GM12801 (cell line): Measurements from ENCODE around the gene SLC23A2.

Experiments used
- TF ChIP-seq, protein P1 (sequence below): IDR thresholded peaks from one replicate; pipeline ENCODE4 v1.5.1; 2011; ENCODE audit warnings: control low read depth; ENCODE audit not compliant: insufficient read length; ENCODE audit errors: extremely low read depth

SLC23A2 gene

DNA sequence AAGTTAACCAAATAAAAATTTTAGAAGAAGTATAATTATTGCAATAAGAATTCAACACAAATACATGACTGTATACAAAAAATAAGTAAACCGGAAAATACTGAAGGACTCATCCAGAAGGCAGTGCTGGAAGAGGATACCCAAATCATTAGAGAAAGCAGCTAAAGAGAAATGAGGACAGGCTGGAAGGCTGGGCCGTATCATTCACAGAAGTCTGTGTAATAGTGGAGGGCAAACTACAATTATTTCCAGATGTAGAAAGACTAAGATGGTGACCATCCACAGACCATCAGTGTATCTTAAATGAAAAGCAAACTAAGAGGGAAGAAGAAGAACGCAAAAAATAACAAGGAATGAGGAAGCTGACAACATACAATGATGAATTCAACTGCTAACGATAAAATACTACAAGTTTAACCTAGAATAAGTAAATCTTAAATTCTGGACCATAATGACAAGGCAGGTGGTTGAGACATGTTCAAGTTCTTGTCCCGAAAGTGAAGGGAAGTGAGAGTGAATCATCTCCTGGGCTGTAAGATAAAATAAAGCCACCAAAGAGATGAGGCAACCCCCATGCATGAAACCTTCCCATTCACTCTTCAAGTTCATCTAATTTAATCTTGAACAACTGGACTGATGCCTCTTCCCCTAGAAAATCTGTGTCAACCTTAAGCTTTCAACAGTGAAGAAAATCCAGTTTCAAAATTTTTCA lies 71.5 kb downstream of the SLC23A2 start:
- TF ChIP-seq, protein P1, sequence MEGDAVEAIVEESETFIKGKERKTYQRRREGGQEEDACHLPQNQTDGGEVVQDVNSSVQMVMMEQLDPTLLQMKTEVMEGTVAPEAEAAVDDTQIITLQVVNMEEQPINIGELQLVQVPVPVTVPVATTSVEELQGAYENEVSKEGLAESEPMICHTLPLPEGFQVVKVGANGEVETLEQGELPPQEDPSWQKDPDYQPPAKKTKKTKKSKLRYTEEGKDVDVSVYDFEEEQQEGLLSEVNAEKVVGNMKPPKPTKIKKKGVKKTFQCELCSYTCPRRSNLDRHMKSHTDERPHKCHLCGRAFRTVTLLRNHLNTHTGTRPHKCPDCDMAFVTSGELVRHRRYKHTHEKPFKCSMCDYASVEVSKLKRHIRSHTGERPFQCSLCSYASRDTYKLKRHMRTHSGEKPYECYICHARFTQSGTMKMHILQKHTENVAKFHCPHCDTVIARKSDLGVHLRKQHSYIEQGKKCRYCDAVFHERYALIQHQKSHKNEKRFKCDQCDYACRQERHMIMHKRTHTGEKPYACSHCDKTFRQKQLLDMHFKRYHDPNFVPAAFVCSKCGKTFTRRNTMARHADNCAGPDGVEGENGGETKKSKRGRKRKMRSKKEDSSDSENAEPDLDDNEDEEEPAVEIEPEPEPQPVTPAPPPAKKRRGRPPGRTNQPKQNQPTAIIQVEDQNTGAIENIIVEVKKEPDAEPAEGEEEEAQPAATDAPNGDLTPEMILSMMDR, result no peak

DNA sequence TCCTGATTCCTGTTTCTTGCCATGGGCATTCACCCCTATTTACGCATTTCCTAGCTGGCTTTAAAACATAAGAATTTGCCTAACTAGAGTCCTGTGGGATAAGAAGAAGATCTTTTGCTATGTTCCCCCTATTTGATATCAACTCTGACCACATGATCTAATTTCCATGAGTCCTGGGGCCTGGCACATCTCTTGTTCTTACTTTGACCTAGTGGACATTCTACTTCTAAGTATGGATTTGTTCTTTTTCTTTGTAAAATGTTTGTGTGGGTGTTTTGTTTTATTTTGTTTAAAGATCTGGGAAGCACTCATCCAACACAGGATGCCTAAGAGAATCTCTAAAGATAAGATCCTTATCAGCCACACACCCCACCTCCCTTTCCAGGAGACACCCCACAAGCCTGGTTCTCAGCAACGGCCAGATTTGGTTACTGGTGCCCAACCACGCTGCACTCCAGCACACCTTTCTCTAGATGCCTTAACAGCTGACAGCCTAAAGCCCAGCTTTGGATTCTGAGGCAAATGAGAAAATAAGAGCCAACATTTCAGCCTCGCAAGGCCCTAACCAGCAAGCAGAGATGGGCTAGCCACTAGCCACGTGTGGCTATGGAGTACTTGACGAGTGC lies 74.7 kb downstream of the SLC23A2 start:
- TF ChIP-seq, protein P1, result no peak

DNA sequence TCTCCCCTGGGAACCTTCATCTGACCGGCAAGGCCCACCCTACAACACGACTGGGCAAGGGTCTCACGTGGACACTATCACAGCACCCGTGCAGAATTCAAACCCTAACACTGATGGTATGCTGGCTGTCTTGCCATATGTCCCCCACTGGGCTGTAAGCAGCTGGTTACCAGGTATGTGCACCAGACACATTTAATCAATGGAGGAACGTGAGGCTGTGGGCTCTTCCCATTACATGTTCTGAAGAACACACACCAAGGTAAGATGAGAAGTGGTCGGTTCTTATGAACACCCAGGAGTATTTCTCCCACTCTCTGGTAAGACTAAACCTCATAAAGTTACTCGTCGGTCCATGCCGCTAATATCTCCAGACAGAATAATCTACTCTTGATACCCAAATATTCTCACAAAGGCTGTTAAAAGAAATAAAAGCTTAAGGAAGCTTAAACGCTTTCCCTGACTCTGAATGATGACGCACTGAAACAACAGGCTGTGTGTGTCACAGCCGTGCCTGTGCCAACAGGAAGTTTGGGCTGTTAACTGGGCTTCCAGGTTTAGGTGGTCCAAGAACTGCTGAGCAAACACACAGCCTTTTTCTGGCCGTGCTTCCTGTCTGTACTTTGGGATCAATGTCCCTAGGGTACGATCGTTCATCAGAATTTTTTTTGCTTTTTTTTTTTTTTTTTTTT lies 75.3 kb downstream of the SLC23A2 start:
- TF ChIP-seq, protein P1, result no peak

DNA sequence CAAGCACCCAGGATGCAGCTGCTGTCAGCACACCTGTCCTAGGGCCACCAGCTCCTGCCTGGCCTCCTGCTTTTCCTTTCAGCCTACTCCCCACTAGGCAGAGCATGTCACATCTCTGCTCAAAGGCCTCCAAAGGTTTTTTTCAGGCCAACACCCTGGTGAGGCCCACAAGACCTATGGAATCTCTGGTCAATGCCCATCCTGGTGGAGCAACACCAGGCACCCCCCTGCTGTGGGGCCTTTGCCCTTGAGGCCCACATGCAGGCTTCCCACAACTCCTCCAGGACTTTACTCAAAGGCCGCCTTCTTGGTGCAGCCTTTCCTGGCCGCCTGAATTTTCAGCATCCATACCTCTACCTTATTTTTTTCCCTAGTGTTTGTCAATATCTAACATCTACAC lies 76.9 kb downstream of the SLC23A2 start:
- TF ChIP-seq, protein P1, result no peak

DNA sequence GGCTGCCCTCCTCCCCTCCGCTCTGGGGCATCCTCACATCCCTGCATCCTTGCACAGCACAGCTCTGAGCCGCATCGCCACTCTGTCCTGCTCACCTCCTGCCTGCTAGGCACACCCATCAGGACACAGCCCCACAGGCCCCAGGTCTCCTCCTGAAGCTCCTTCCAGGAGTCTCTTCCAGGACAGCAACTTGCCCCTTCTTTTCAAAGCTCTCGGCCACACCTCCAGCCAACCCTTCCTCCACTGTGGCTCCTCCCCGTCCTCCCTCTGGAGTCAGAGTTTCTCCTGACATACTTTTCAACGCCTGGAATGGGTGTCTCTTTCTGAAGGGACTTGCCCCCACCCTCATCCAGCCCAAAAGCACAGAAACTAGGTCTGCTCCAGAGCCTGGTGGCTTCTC lies 77.3 kb downstream of the SLC23A2 start:
- TF ChIP-seq, protein P1, result no peak

DNA sequence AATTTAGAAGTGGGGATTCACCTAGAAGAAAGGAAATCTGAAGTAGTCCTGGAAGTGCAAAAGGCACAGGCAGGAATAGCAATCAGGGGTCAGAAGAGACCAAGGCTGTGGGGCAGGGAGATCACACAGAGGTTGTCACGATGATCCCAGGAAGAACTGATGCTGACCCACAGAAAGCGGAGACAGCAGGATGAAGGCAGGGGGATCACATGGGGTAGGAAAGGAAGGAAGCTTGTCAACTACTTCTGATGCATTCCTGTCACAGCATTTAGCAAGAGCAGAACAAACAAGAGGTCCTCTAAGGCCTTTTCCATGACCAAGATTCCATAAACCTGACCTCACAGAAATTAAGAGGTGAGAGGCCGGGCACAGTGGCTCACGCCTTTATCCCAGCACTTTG lies 79.1 kb downstream of the SLC23A2 start:
- TF ChIP-seq, protein P1, result no peak

DNA sequence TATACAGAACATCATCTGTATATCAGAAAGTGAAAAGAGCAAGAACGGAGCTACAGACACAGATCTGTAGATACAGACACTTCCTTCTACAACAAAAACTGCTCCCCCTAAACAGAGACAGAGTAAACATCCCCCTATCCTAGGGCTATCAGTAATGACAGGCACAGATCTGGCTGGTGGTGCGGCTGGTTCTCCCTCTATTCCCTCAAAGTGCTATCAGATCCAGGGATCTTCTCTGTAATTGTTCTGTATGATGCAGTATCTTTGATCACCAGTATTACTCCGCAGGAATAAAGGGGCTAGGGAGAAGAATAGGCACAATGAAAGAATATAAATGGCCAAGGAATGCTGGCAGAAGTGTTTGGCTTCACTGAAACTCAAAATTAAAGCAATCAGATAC lies 80.7 kb downstream of the SLC23A2 start:
- TF ChIP-seq, protein P1, result no peak
